H9 (cell line): ENCODE measurements around the gene EML5. TPM values are rescaled to one million over a fixed set of nuclear protein-coding genes. Genes with fewer than 3 reads are reported as not detected.

Source experiments
- DNase-seq: peaks from one replicate; pipeline ENCODE4 v3.0.0-alpha.2; 2017
- H2AFZ ChIP-seq: one replicate; pipeline ENCODE4 v1.6.1; 2013; ENCODE audit warnings: mild to moderate bottlenecking, low read length, control low read depth, moderate library complexity
- H2AK5ac ChIP-seq: 2 replicates; pipeline ENCODE4 v1.6.1; 2013; ENCODE audit warnings: low read length, control low read depth, mixed read lengths; ENCODE audit not compliant: insufficient read length
- H2BK120ac ChIP-seq: one replicate; pipeline ENCODE4 v1.6.1; 2013; ENCODE audit warnings: low read depth, mild to moderate bottlenecking, low read length, control low read depth, inconsistent platforms; ENCODE audit not compliant: poor library complexity, severe bottlenecking
- H2BK12ac ChIP-seq: 2 replicates; pipeline ENCODE4 v1.6.1; 2013; ENCODE audit warnings: low read length, control low read depth, mixed read lengths, low read depth; ENCODE audit not compliant: insufficient read length
- H2BK15ac ChIP-seq: 2 replicates; pipeline ENCODE4 v1.6.1; 2013; ENCODE audit warnings: low read depth, low read length, control low read depth
- H2BK20ac ChIP-seq: one replicate; pipeline ENCODE4 v1.6.1; 2013; ENCODE audit warnings: low read depth, mild to moderate bottlenecking, low read length, control low read depth, inconsistent platforms; ENCODE audit not compliant: poor library complexity, severe bottlenecking
- H2BK5ac ChIP-seq: 2 replicates; pipeline ENCODE4 v1.6.1; 2013; ENCODE audit warnings: low read length, control low read depth, mixed read lengths; ENCODE audit not compliant: insufficient read length
- H3K14ac ChIP-seq: 2 replicates; pipeline ENCODE4 v1.6.1; 2013; ENCODE audit warnings: low read length, control low read depth; ENCODE audit not compliant: insufficient read depth
- H3K18ac ChIP-seq: 2 replicates; pipeline ENCODE4 v1.6.1; 2013; ENCODE audit warnings: low read depth, mild to moderate bottlenecking, mixed read lengths, low read length, control low read depth; ENCODE audit not compliant: insufficient read length
- H3K23ac ChIP-seq: 2 replicates; pipeline ENCODE4 v1.6.1; 2013; ENCODE audit warnings: low read length, control low read depth, mixed read lengths, low read depth; ENCODE audit not compliant: insufficient read length
- H3K23me2 ChIP-seq: 2 replicates; pipeline ENCODE4 v1.6.1; 2013; ENCODE audit warnings: low read depth, mild to moderate bottlenecking, mixed read lengths, low read length, control low read depth; ENCODE audit not compliant: insufficient read length, poor library complexity, severe bottlenecking
- H3K27ac ChIP-seq: 2 replicates; pipeline ENCODE4 v1.5.1; 2013; ENCODE audit warnings: low read length, control low read depth, mixed read lengths, low read depth; ENCODE audit not compliant: insufficient read length
- H3K27me3 ChIP-seq: 2 replicates; pipeline ENCODE4 v1.6.1; 2013; ENCODE audit warnings: low read length, control low read depth, inconsistent platforms; ENCODE audit not compliant: insufficient read depth
- H3K4ac ChIP-seq: 2 replicates; pipeline ENCODE4 v1.6.1; 2013; ENCODE audit warnings: low read depth, mild to moderate bottlenecking, control low read depth, inconsistent platforms, low read length, moderate library complexity
- H3K4me1 ChIP-seq: 2 replicates; pipeline ENCODE4 v1.6.1; 2013; ENCODE audit warnings: low read length, control low read depth, inconsistent platforms; ENCODE audit not compliant: insufficient read depth
- H3K4me2 ChIP-seq: 2 replicates; pipeline ENCODE4 v1.6.1; 2013; ENCODE audit warnings: low read length, control low read depth, mixed read lengths; ENCODE audit not compliant: insufficient read length, insufficient read depth
- H3K56ac ChIP-seq: 2 replicates; pipeline ENCODE4 v1.6.1; 2013; ENCODE audit warnings: low read depth, mild to moderate bottlenecking, mixed read lengths, low read length, control low read depth; ENCODE audit not compliant: insufficient read length
- H3K79me1 ChIP-seq: 2 replicates; pipeline ENCODE4 v1.6.1; 2013; ENCODE audit warnings: low read depth, mild to moderate bottlenecking, moderate library complexity, low read length, control low read depth, inconsistent platforms; ENCODE audit not compliant: insufficient read depth, poor library complexity, severe bottlenecking
- H3K79me2 ChIP-seq: 2 replicates; pipeline ENCODE4 v1.6.1; 2013; ENCODE audit warnings: low read length, control low read depth, inconsistent platforms; ENCODE audit not compliant: insufficient read depth
- H3K9ac ChIP-seq: 2 replicates; pipeline ENCODE4 v1.6.1; 2013; ENCODE audit warnings: low read length, control low read depth, mixed read lengths; ENCODE audit not compliant: insufficient read length; ENCODE audit errors: extremely low read depth
- H3K9me3 ChIP-seq: one replicate; pipeline ENCODE4 v1.6.1; 2013; ENCODE audit warnings: low read depth, low read length, inconsistent platforms; ENCODE audit not compliant: control insufficient read depth
- H3T11ph ChIP-seq: one replicate; pipeline ENCODE4 v1.6.1; 2013; ENCODE audit warnings: mild to moderate bottlenecking, low read length, control low read depth, inconsistent platforms
- H4K20me1 ChIP-seq: one replicate; pipeline ENCODE4 v1.6.1; 2013; ENCODE audit not compliant: control insufficient read depth, insufficient read length, insufficient read depth
- H4K5ac ChIP-seq: 2 replicates; pipeline ENCODE4 v1.6.1; 2013; ENCODE audit warnings: low read depth, mild to moderate bottlenecking, mixed read lengths, low read length, control low read depth; ENCODE audit not compliant: insufficient read length
- H4K8ac ChIP-seq: replicated peaks from 2 replicates; pipeline ENCODE4 v1.6.1; 2013; ENCODE audit warnings: low read length, control low read depth, mixed read lengths, low read depth; ENCODE audit not compliant: insufficient read length
- H4K91ac ChIP-seq: 2 replicates; pipeline ENCODE4 v1.6.1; 2013; ENCODE audit warnings: low read depth, mild to moderate bottlenecking, moderate library complexity, mixed read lengths, low read length, control low read depth; ENCODE audit not compliant: insufficient read length
- H3K27ac Mint-ChIP-seq, 3 experiments: 2 replicates in 2 of 3; 3 replicates in 1 of 3; pipeline ENCODE4 v1.8.0; 2020 to 2021; ENCODE audit warnings: mixed read lengths in 3 of 3, mild to moderate bottlenecking in 1 of 3, moderate library complexity in 1 of 3
- H3K27me3 Mint-ChIP-seq: 2 replicates; pipeline ENCODE4 v1.8.0; 2021; ENCODE audit warnings: low read depth, mild to moderate bottlenecking, moderate library complexity, mixed read lengths
- H3K36me3 Mint-ChIP-seq, 3 experiments: 2 replicates in 2 of 3; 3 replicates in 1 of 3; pipeline ENCODE4 v1.8.0; 2020 to 2021; ENCODE audit warnings: low read depth in 3 of 3, mixed read lengths in 3 of 3; ENCODE audit not compliant: insufficient read depth in 1 of 3
- H3K4me1 Mint-ChIP-seq, 2 experiments: 2 replicates each; pipeline ENCODE4 v1.8.0; 2020; ENCODE audit warnings: mixed read lengths in 2 of 2
- H3K4me3 Mint-ChIP-seq, 2 experiments: 2 replicates in 1 of 2; 3 replicates in 1 of 2; pipeline ENCODE4 v1.8.0; 2020 to 2021; ENCODE audit warnings: mild to moderate bottlenecking in 2 of 2, mixed read lengths in 2 of 2, moderate library complexity in 1 of 2
- H3K9me3 Mint-ChIP-seq, 2 experiments: 2 replicates in 1 of 2; 3 replicates in 1 of 2; pipeline ENCODE4 v1.8.0; 2020; ENCODE audit warnings: mild to moderate bottlenecking in 2 of 2, mixed read lengths in 2 of 2, moderate library complexity in 1 of 2
- CTCF ChIP-seq: fragments of 200-600 bp; sonication (generic); conservative IDR thresholded peaks from 3 replicates; pipeline ENCODE4 v1.8.0; 2021; ENCODE audit warnings: antibody characterized with exemption, mild to moderate bottlenecking
- WGBS: extraction: QIAGEN DNeasy Blood & Tissue Kit; methylation state at CpG from one replicate; pipeline ENCODE4 v1.1.7; 2013; ENCODE audit warnings: missing lambda C conversion rate, low lambda C conversion rate, mixed read lengths; ENCODE audit not compliant: insufficient read length; ENCODE audit errors: extremely low coverage; 5-methylcytosine and 5-hydroxymethylcytosine counted together
- total RNA-seq: library from RNA; stranded (reverse); gene quantifications from 2 replicates; pipeline ENCODE4 v1.2.1, GENCODE V29; 2021

EML5 gene
- total RNA-seq, 1 experiment from 2014 or later = 0.81 TPM

DNA sequence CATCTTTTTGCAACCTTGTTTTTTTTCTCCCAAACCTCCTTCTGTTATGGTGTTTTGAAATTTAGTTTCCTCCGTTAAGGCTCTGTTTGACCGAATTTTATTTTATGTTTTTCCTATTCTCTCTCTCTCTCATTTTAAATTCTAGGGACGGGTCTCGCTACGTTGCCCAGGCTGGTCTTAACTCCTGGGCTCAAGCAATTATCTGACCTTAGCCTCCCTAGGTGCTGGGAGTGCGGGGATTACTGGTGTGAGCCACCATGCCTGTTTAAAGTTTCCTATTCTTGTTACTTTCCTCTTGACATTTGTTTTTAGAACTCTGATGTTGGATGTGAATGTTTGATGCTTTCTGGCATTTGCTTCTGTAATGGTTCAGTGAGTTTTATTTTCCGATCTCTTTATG lies 228.9 kb downstream of the EML5 start:
- H3K27ac Mint-ChIP-seq = peak overlapping the region; percentile 10 to 90 (median 89); a peak in 6 of 7 replicates
- Histone ChIP-seq H4K91ac (no peak overlapping the region), H2BK120ac (no peak overlapping the region), H3K23ac (no peak overlapping the region), H4K20me1 (no peaks in the 10 kb centered on the region), H3K14ac (no peak overlapping the region), H3K27me3 (no peaks in the 10 kb centered on the region), H3K4me1 (no peaks in the 10 kb centered on the region), H3K56ac (no peak overlapping the region), H3K4ac (no peak overlapping the region), H2BK20ac (no peak overlapping the region), H2AFZ (no peak overlapping the region), H2BK5ac (no peak overlapping the region), H3K79me2 (peaks cover 3% of the 10 kb centered on the region; the same call in 1 of the 2 replicates), H3K79me1 (no peaks in the 10 kb centered on the region), H3K27ac (no peak overlapping the region), H2AK5ac (no peak overlapping the region), H2BK15ac (no peak overlapping the region), H3K9me3 (no peaks in the 10 kb centered on the region), H3K23me2 (peaks cover 3% of the 10 kb centered on the region), H2BK12ac (no peak overlapping the region), H3T11ph (no peak overlapping the region), H3K4me2 (peak overlapping the region; percentile 79), H4K5ac (no peak overlapping the region), H4K8ac (no peak overlapping the region), H3K18ac (no peak overlapping the region), H3K9ac (peak overlapping the region; percentile 82)
- H3K4me1 Mint-ChIP-seq = peaks cover 19 to 21% of the 10 kb centered on the region in 2 experiments
- peaks cover 1% of the 10 kb centered on the region; the same call in 1 of the 2 replicates for H3K27me3 Mint-ChIP-seq
- no peaks in the 10 kb centered on the region for H3K9me3 Mint-ChIP-seq
- peak overlapping the region; percentile 88 to 93 for H3K4me3 Mint-ChIP-seq
- TF ChIP-seq CTCF = no peak
- peaks cover 16 to 34% (median 28%) of the 10 kb centered on the region in 3 experiments; a peak in 6 of 7 replicates for H3K36me3 Mint-ChIP-seq
- DNase-seq = no peak
- no CpG with 5 or more reads among the region's 7 CpGs for whole genome bisulfite sequencing
